Stimulated activated CD8-positive, alpha-beta memory T cell treated with anti-CD3 and anti-CD28 coated beads, Interleukin-4, amount 100 ng/mL, for 1 hour (primary cell): Measurements from ENCODE around the gene CD247.
"Not testable (repeated sequence)": the region's sequence is repeated elsewhere in the genome, so short reads cannot be mapped to it uniquely, and the experiment has no call there.

Experiments
- DNase-seq, 2 donors: peaks; one replicate each; pipeline ENCODE4 v3.0.0-alpha.2; 2020; ENCODE audit warnings: low read depth in 2 of 2, low spot score in 1 of 2

CD247 gene

GRCh38 chr1:167518331-167518700, at the start of gene CD247:
CD247 (minus strand) TSS chr1:167518529; CDS start chr1:167518465, 64 bp downstream.
- peak; percentile 38 to 61 for DNase-seq

GRCh38 chr1:167567663-167568062, 49.3 kb upstream of the CD247 start:
- DNase-seq: no peak

- DNase-seq: no peak
Measured at GRCh38 chr1:167566766-167567165, 48.4 kb upstream of the CD247 start.

GRCh38 chr1:167565922-167566321, 47.6 kb upstream of the CD247 start:
- DNase-seq: no peak

- no peak for DNase-seq
Measured at GRCh38 chr1:167564612-167565270, 46.4 kb upstream of the CD247 start.

- DNase-seq: no peak
Measured at GRCh38 chr1:167563579-167564246, 45.4 kb upstream of the CD247 start.

GRCh38 chr1:167562702-167563101, 44.4 kb upstream of the CD247 start:
- DNase-seq: no peak

GRCh38 chr1:167561753-167562152, 43.4 kb upstream of the CD247 start:
- no peak for DNase-seq

GRCh38 chr1:167555971-167556714, 37.8 kb upstream of the CD247 start:
- DNase-seq: peak; percentile 46 to 63

GRCh38 chr1:167555072-167555471, 36.7 kb upstream of the CD247 start:
- DNase-seq: not testable (repeated sequence)

- DNase-seq: no peak
Measured at GRCh38 chr1:167554028-167554779, 35.9 kb upstream of the CD247 start.

GRCh38 chr1:167553136-167554027, 35.1 kb upstream of the CD247 start, which contains the start of gene CREG1:
CREG1 (minus strand) TSS chr1:167553762.
- peak; percentile 71 to 79 for DNase-seq

- DNase-seq: no peak
Measured at GRCh38 chr1:167551362-167551761, 33.0 kb upstream of the CD247 start.

- no peak for DNase-seq
Measured at GRCh38 chr1:167548059-167548932, 30.0 kb upstream of the CD247 start.

- no peak for DNase-seq
Measured at GRCh38 chr1:167546935-167547334, 28.6 kb upstream of the CD247 start.

- DNase-seq: no peak
Measured at GRCh38 chr1:167545349-167545748, 27.0 kb upstream of the CD247 start.

- no peak for DNase-seq
Measured at GRCh38 chr1:167544447-167545093, 26.2 kb upstream of the CD247 start.

- DNase-seq: no peak
Measured at GRCh38 chr1:167543199-167543990, 25.1 kb upstream of the CD247 start.
